HG02571 (cell line): ENCODE measurements around the gene CCDC138.

ENCODE experiments used
- ATAC-seq: cut with Tn5 transposase; IDR thresholded peaks from one replicate; pipeline ENCODE4 v1.9.1; 2021; ENCODE audit warnings: mild to moderate bottlenecking, moderate library complexity; ENCODE audit not compliant: unreplicated experiment

CCDC138 gene

GRCh38 chr2:108825736-108826135, 39.2 kb downstream of the CCDC138 start:
- no peak for ATAC-seq

GRCh38 chr2:108829578-108830310, 43.2 kb downstream of the CCDC138 start:
- ATAC-seq: no peak

DNA sequence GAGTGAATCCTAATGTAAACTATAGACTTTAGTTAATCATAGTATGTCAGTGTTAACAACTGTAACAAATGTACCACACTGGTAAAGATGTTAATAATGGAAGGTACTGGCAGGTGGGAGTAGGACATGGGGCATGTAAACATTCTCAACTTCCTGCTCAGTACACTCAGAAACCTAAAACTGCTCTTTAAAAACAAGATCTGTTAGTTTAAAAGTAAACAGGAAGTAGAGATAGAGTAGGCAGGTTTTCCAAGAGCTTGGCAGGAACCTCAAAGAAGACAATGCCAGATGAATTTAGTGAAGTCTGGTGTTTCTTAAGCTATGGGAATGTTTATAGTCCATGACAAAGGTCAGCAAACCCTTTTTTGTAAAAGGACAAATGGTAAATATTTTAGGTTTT, 46.6 kb downstream of the CCDC138 start:
- no peak for ATAC-seq

- ATAC-seq: no peak
Measured at GRCh38 chr2:108834620-108835019, 48.0 kb downstream of the CCDC138 start.

- no peak for ATAC-seq
Measured at GRCh38 chr2:108835040-108835439, 48.5 kb downstream of the CCDC138 start.

GRCh38 chr2:108837198-108837597, 50.6 kb downstream of the CCDC138 start:
- no peak for ATAC-seq

DNA sequence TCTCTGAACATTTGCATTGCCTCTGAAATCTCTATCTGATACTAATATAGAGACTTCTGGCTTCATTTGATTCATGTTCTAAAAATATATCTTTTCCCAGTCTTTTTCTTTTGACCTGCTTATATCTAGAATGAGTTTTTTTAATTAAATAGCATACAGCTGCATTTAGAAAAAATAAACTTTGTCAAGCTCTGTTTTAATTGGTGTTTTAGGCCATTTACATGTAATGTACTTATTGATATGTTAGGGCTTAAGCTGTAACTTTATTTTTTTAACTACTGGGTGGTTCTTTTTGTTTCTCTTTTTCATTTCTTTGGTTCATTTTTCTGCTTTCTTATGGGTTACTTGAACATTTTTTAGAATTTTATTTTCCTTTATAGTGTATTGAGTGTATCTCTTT, 54.9 kb downstream of the CCDC138 start:
- no peak for ATAC-seq

DNA sequence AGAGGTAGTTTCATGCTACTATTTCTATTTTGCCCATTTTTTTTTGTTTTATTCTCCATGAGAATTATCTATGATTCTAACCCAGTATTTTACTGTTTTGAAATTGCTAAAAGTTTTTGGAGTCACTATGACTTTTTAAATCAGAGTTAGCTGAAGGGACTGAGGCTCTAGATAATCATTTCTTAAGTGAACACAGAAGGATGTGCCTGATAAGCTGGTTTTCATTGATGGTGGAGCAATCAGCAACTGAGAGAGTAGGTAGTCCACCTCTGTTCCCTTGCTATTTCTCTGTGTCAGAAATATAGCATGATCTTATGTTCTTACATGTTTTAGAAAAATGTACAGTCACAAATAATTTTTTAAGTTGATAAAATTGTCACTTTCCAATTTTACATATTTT, 59.4 kb downstream of the CCDC138 start:
- ATAC-seq: no peak

- no peak for ATAC-seq
Measured at GRCh38 chr2:108847000-108847399, 60.4 kb downstream of the CCDC138 start.

GRCh38 chr2:108852375-108852774, 65.8 kb downstream of the CCDC138 start:
- ATAC-seq: no peak

GRCh38 chr2:108853421-108853820, 66.8 kb downstream of the CCDC138 start:
- no peak for ATAC-seq

DNA sequence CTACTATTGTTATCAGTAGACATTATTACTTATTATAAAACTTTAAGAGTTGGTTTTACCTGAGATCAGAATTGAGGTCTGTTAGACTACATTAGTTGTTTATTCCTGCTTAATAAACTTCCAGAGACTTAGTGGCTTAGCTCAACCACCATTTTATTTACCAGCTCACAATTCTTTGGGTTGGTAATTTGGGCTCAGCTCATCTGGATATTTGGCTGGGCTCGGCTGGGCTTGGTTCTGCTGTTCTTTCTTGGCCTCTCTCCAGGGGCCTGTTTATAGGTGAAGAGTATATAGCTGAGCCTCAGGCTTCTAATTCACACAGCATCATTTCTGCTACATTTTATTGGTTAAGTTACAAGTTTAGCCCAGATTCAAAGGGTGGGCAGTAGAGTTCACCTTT, 67.9 kb downstream of the CCDC138 start:
- no peak for ATAC-seq

- ATAC-seq: no peak
Measured at GRCh38 chr2:108855194-108855593, 68.6 kb downstream of the CCDC138 start.

DNA sequence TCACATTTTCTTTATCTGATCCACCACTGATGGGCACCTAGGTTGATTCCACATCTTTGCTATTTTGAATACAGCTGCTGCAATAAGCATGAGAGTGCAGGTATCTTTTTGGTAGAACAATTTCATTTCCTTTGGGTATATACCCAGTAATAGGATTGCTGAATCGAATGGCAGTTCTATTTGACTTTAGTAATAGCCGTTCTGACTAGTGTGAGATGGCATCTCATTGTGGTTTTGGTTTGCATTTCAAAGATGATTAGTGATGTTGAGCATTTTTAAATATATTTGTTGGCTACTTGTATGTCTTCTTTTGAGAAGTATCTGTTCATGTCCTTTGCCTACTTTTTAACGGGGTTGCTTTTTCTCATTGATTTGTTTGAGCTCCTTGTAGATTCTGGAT, 72.3 kb downstream of the CCDC138 start:
- no peak for ATAC-seq

- ATAC-seq: no peak
Measured at GRCh38 chr2:108866041-108866440, 79.5 kb downstream of the CCDC138 start.

- no peak for ATAC-seq
Measured at GRCh38 chr2:108868911-108869310, 82.3 kb downstream of the CCDC138 start.

GRCh38 chr2:108869542-108869941, 83.0 kb downstream of the CCDC138 start:
- no peak for ATAC-seq

DNA sequence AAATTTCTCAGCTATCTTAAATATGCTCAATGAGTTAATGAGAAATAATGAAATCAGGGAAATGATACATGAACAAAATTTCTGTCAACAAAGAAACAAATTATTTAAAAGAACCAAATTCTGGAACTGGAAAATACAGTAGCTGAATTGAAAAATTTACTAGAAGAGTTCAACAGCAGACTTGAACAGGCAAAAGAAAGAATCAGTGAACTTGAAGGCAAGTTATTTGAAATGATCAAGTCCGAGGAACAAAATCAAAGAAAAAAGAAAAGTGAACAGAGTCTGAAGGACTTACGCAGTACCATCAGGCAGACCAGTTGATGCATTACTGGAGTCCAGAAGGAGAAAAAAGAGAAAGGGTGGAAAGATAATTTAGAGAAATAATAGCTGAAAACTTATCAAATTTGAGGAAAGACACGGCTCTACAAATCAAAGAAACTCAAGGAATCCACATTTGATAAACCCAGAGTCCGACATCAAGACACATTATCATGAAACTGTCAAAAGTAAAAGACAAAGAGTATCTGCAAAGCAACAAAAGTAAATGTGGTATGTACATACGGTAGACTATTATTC, 83.6 kb downstream of the CCDC138 start:
- ATAC-seq: no peak

DNA sequence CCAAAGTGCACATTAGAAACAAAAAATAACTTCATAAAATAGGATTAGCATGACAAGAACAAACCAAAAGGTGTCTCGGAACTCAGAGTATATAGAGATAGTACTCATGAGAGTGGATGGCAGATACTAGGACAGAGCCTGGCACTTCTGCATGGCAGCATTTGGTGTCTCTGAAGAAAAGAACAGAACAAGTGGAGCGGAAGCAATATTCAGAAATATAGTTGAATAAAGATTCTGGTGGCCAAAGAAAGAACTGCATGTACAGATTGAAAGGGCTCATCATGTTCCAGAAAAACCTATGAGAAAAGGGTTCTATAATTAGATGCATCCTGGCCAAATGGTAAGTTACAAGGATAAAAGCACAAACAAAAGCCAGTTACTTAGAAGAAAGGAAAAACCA, 90.9 kb downstream of the CCDC138 start:
- ATAC-seq: no peak

DNA sequence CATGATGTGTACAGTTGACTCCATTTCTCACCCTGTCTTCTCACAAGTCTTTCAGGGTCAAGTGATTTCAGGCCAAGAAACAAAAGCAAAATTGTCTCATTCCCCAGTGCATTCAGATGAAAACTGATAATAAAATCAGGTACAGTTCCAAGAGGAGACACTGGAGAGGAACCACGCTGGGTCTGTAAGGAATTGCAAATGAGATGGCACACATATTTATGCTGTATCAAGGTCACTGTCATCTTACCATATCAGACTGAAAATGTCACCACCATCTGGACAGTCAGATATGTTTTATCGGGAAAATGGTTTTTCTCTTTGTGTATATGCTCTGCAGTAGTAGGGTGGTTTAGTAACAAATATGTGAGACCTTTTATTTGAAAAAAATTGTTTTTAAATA, 91.7 kb downstream of the CCDC138 start:
- ATAC-seq: no peak

GRCh38 chr2:108884619-108885018, 98.0 kb downstream of the CCDC138 start:
- ATAC-seq: no peak

DNA sequence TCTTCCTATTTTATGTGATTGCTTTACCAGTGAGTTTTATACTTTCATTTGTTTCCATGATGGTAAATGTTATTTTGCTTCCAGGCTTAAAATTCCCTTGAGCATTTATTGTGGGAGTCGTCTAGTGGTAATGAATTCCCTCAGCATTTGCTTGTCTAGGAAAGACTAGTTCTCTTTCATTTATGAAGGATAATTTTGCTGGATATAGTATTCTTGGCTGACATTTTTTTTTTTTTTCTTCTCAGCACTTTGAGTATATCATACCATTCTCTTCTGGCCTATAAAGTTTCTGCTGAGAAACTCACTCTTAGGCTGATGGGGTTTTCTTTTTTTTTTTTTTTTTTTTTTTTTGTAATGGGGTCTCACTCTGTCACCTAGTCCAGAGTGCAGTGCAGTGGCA, 103.3 kb downstream of the CCDC138 start:
- no peak for ATAC-seq

DNA sequence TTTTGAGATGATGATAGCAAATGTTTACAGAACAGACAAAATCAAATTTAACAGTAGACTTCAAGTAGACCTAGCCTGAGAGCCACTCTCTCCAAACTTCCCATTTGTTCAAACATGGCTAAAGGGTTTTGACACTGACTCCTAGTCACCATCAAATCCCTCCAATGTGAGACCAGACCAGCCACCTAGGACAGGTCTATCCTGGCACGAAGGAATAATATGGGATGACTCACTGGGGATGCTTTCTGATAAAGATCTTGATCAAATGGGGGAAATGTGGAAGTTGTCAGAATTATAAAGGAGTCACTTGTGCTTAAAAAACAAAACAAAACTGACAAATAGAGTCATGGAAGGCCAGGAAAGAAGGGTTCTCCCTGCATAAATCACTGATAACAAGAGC, 106.7 kb downstream of the CCDC138 start:
- ATAC-seq: no peak
